Left kidney (tissue), 2 donors: ENCODE measurements around the gene COBLL1. TPM values are rescaled to one million over a fixed set of nuclear protein-coding genes. Genes with fewer than 3 reads are reported as not detected.

Experiments used
- DNase-seq: peaks from one replicate; pipeline ENCODE4 v3.0.0-alpha.2; 2013
- polyA plus RNA-seq: library from polyadenylated mRNA; unstranded; fragments of 120-200 nt; gene quantifications from one replicate; pipeline ENCODE4 v1.2.1, GENCODE V29; 2013; ENCODE audit not compliant: insufficient read length

Gene COBLL1
- polyA plus RNA-seq, 1 donor: 142 TPM

- DNase-seq: no peak
Measured at GRCh38 chr2:164824872-164825271, 16.8 kb downstream of the COBLL1 start.

GRCh38 chr2:164823126-164823525 lies 18.5 kb downstream of the COBLL1 start:
- no peak for DNase-seq

- no peak for DNase-seq
Measured at GRCh38 chr2:164821338-164821737, 20.3 kb downstream of the COBLL1 start.

GRCh38 chr2:164818149-164819136 lies 23.2 kb downstream of the COBLL1 start:
- DNase-seq: no peak

- DNase-seq: no peak
Measured at GRCh38 chr2:164816900-164817299, 24.7 kb downstream of the COBLL1 start.

GRCh38 chr2:164816046-164816445 lies 25.6 kb downstream of the COBLL1 start:
- DNase-seq: no peak

GRCh38 chr2:164815071-164815793 lies 26.4 kb downstream of the COBLL1 start:
- DNase-seq: no peak

GRCh38 chr2:164813535-164813934 lies 28.1 kb downstream of the COBLL1 start:
- no peak for DNase-seq

GRCh38 chr2:164812378-164812777 lies 29.2 kb downstream of the COBLL1 start:
- DNase-seq: no peak

GRCh38 chr2:164811819-164812218 lies 29.8 kb downstream of the COBLL1 start:
- no peak for DNase-seq

GRCh38 chr2:164810843-164811242 lies 30.8 kb downstream of the COBLL1 start:
- no peak for DNase-seq

- DNase-seq: no peak
Measured at GRCh38 chr2:164808776-164809175, 32.8 kb downstream of the COBLL1 start.

GRCh38 chr2:164803776-164804466 lies 37.7 kb downstream of the COBLL1 start:
- no peak for DNase-seq

GRCh38 chr2:164802095-164802707 lies 39.4 kb downstream of the COBLL1 start:
- DNase-seq: no peak

GRCh38 chr2:164800572-164800971 lies 41.1 kb downstream of the COBLL1 start:
- no peak for DNase-seq

- no peak for DNase-seq
Measured at GRCh38 chr2:164797627-164798026, 44.0 kb downstream of the COBLL1 start.

- DNase-seq: no peak
Measured at GRCh38 chr2:164796999-164797398, 44.6 kb downstream of the COBLL1 start.

GRCh38 chr2:164794432-164795231 lies 47.0 kb downstream of the COBLL1 start:
- no peak for DNase-seq

GRCh38 chr2:164794016-164794415 lies 47.6 kb downstream of the COBLL1 start:
- DNase-seq: no peak

GRCh38 chr2:164793529-164793928 lies 48.1 kb downstream of the COBLL1 start:
- DNase-seq: no peak
